GM19193 (cell line): ENCODE results near the gene TAS2R41.

Experiments used
- POLR2A ChIP-seq: IDR thresholded peaks from 4 replicates; pipeline ENCODE4 v1.6.1; 2011; ENCODE audit not compliant: insufficient read depth, insufficient read length; ENCODE audit errors: extremely low read depth

TAS2R41 gene

GRCh38 chr7:143504215-143504936 is 26.7 kb downstream of the TAS2R41 start:
- no peak for TF ChIP-seq POLR2A

GRCh38 chr7:143504937-143505297 is 27.2 kb downstream of the TAS2R41 start:
- TF ChIP-seq POLR2A, result no peak

- TF ChIP-seq POLR2A, result no peak
Measured at GRCh38 chr7:143505838-143506237, 28.2 kb downstream of the TAS2R41 start.

- TF ChIP-seq POLR2A, result no peak
Measured at GRCh38 chr7:143507094-143507518, 29.4 kb downstream of the TAS2R41 start.

DNA sequence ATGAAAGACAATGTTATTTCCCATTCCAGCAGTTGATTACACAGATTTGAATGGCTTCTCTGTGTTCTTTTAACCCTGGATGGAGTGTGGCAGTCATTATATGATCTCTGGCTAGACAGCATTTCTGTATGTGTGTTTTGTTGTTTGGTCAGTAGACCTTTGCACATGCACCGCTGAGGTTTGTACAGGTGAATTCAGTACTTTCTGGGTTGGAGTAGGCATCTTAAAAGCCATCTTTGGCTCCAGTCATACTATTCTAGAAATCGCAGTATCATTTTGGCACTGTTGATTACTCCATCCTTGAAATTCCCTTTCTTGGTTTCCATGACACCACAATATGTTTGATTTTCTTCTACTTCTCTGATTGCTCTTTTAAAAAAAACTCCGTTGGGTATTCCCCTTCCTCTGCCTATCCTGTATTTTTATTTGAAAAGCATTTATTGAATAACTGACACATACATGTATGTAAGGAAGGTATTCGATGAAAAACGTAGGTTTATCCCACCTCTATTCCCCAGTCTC is 29.9 kb downstream of the TAS2R41 start:
- TF ChIP-seq POLR2A, result no peak

DNA sequence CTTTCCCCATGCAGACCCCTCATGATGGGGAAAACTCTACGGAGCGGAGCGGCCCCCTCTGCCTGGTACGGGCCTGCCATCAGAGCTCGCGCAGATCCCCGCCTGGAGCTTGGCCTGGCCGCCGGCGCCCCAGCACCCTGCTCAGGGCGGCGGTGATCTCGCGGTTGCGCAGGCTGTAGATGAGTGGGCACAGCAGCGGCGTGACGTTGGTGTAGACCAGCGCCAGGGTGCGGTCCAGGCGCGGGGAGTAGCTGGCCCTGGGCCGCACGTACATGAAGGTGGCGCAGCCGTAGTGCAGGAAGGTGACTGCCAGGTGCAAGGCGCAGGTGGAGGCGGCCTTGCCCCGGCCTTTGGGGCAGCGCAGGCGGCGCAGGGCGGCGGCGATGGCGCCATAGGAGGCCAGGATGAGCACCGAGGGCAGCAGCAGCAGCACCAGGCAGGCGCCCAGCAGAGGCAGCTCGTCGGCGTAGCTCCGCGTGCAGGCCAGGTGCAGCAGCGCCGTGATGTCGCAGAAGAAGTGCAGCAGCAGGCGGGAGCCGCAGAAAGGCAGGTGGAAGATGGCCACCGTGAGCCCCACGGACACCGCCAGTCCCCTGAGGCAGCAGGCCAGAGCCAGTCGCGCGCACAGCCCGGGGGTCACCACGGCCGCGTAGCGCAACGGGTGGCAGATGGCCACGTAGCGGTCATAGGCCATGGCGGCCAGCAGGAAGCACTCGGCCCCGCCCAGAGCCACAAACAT is 33.4 kb downstream of the TAS2R41 start:
- TF ChIP-seq POLR2A, result no peak

GRCh38 chr7:143511593-143512047 is 33.9 kb downstream of the TAS2R41 start:
- no peak for TF ChIP-seq POLR2A

- no peak for TF ChIP-seq POLR2A
Measured at GRCh38 chr7:143512488-143513340, 35.0 kb downstream of the TAS2R41 start.

DNA sequence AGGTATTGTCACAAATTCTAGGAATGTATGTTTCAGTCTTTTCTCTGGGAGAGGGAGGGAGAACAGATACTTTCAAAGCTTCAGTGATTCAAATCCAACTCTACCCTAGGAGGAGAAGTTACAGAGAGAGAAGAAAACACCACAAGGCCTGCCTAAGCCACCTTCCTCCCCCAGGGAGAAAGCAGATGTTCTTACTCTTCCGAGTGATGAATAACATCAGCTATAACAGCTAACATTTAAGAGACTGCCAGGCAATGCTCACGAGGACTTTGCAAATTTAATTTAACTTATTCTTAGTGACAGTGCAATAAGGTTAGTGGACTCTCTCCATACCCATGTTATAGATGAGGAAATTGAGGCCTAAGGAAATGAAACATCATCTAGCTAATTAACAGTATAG is 36.8 kb downstream of the TAS2R41 start:
- TF ChIP-seq POLR2A, result no peak

GRCh38 chr7:143514995-143515735 is 37.5 kb downstream of the TAS2R41 start:
- TF ChIP-seq POLR2A, result no peak

GRCh38 chr7:143516981-143517380 is 39.3 kb downstream of the TAS2R41 start:
- TF ChIP-seq POLR2A, result no peak

GRCh38 chr7:143518521-143518920 is 40.8 kb downstream of the TAS2R41 start:
- TF ChIP-seq POLR2A, result no peak

- no peak for TF ChIP-seq POLR2A
Measured at GRCh38 chr7:143518941-143519340, 41.3 kb downstream of the TAS2R41 start.

- no peak for TF ChIP-seq POLR2A
Measured at GRCh38 chr7:143519411-143520131, 41.9 kb downstream of the TAS2R41 start.
